GF-D8 (cell line): ENCODE results near the gene BCL2A1.
A peak's percentile ranks its signal among the peaks of the same experiment; 100 is the strongest.
"Not testable (repeated sequence)": the region's sequence is repeated elsewhere in the genome, so short reads cannot be mapped to it uniquely, and the experiment has no call there.

Experiments used
- DNase-seq: peaks from one replicate; lab custom pipeline; 2025; lab: John Stamatoyannopoulos, UW

The BCL2A1 gene

DNA sequence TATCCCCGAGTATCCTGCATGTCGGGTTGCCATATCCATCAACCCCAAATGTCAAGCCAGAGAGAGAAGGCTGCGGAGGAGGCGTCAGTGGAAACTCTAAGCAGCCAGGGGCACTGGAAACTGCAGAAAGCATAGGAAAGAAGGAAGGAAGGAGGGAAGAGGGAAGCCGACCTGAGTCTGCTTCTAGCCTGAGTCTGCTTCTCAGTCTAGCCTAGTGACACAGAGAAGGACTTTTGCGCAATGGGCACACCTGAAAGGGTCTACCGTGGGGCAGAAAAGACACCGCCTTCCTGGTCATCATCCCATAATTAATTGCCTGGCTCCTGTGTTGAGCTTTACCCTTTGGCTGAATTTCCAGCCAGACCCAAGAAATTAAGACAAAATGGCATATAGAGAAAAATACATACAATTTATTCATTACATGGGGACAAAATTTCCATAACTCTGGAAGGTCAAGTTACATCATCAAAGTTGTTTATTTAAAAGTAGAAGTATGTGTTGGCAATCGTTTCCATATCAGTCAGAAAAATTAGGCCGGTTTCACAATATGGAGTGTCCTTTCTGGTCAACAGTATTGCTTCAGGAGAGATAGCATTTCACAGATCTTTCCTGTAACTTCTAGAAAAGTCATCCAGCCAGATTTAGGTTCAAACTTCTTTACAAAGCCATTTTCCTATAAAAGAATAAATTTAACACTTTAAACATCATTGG, 10.3 kb downstream of the BCL2A1 start:
- DNase-seq, result no peak

DNA sequence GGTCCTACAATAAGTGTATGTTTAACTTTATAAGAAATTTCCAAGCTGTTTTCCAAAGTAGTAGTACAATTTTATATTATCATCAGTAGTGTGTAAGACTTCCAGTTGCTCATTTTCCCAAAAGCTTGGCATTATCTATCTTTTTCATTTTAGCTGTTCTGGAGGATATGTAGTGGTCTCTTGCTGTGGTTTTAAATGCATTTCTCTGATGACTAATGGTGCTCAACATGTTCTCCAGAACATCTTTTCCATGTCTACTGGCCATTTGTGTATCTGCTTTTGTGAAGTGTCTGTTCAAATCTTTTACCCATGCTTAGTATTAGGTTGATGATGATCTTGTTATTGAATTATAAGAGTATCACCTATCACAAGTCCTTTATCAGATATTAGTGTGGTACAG, 13.3 kb downstream of the BCL2A1 start:
- DNase-seq, result no peak

DNA sequence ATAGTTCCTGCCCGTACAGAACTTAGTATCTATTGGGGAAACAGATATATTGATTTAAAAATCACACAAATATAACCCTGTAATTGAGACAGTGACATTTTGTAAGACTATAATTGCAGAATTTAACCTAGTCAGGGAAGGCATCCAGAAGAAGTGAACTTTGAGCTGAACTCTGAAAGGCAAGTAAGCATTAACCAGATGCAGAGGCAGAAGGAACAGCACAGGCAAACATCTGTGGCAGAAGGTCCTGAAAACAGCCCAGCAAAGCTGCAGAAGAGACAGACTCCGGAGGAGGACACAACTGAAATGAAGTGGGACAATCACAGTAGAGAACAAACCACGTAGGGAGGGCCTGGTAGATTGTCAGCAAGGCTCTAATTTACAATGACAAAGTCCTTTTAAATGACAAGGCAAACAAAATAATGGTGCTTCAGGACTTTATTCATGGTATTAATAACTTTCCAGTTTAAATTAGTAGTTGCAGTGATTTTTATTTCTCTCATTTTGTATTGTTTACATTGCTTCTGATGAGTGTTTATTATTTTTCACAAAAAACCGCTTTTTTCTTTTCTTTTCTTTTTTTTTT, 14.5 kb downstream of the BCL2A1 start:
- no peak for DNase-seq

DNA sequence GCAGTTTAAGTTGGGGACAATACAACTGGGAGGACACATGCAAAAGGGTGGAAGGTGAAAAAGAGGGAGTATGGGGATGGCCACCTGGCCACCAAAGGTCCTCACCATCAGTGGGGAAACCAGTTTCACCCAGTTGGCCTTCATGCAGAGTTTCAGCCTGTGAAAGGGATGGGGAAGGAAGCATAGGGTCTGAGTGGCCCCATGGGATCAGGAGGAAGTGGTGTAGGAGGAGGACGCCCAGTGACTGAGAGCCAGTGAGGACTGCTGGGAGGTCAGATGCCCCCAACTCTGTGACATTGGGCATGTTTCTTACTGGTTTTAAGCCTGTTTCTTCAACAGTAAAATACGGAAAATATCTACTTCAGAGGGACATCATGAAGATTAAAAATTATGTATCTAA, 16.3 kb downstream of the BCL2A1 start:
- peak; percentile 66 for DNase-seq

DNA sequence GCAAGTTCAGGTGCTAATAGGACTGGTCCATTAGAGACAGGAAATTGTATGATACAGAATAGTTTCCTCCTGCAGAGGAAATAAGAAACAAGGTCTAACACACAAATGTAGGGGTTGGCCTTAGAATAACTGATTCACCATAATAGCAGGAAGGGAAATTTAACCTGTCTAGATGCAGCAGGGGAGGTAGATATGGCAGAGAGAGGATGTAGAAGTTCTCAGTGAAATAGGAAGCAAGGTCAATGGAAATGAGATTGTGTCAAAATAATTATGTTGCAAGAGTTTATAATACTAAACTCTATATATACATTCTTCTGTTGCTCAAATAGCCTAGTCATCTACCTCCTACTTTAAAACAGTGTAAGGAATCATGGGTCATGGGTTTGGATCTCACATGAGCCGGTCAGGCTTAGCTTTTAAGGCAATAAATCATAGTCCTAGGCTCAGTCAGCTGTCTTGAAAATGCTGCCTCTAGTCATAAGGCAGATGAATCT, 17.0 kb downstream of the BCL2A1 start:
- peak; percentile 42 for DNase-seq

DNA sequence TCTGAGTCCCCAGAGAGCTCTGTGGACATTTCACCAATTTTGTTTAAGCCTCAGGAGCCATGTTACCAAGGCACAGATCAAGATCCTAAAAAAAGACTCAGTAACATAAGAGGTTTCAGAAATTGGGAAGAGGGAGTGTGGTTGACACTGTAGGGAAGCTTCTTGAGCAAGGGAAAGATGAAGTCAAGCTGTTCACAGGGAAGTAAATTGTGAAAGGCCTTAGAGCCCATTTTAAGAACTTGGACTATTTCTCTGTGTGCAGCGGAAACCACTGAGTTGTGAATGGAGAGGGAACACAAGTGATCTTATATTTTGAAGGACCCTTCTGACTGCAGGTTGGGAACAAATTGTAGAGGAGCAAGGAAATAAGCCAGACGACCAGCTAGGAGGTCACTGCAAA, 18.7 kb downstream of the BCL2A1 start:
- DNase-seq, result no peak

DNA sequence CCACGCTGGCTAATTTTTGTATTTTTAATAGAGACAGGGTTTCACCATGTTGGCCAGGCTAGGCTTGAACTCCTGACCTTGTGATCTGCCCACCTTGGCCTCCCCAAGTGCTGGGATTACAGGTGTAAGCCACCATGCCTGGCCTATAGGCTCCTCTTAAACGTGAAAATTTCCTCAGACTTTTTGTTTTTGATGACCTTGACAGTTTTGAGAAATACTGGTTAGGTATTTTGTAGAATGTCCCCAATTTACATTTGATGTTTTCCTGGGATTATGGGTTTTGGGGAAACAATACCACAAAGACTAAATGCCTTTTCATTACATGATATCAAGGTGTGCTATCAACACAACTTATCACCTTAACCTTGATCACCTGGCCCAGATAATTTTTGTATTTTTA, 20.7 kb downstream of the BCL2A1 start:
- DNase-seq, result no peak

DNA sequence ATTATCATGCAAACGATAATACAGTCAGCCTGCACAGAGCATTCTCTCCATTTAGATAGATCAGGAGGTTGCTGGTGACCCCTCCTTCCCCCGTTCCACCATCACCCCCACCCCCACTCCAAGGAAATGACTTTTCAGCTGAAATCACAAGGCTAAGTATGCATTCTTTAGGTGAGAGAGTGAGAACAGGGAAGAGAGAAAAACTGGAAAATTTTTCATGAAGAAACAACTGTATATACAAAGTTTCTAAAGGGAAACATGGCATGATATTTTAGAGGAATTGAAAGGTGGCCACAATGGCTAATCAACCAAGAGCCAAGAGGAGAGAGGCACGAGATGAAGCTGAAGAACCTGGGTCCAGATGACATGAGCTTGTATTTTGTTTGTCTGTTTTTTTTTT, 22.2 kb downstream of the BCL2A1 start:
- DNase-seq, result no peak

DNA sequence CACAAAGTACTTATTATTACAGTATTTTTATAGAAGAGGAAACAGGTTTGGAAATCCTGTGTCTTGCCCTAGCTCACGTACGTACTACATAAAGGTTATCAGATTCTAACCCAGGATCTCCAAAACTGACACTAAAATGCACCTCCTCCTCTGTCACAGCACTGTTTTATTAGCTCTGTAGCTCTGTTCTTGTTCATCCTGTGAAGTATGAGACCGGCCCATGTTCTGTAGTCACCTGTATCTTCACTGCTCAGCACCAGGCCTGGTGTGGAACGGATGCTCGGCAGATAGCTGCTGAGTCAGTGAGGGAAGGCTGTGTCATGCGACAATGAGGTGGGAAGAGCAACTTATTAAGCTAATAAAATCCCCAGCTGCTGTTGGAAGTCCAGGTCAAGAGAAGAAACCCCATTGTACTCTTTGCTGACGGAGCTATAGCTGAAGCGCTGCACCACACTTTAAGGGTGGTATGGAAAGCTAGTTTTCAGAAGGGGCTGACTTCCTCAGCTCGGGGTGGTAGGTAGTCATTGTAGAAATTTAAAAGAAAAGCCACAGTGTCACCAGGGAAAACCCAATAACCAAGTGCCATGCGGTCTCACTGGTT, 22.8 kb downstream of the BCL2A1 start:
- peak; percentile 32 for DNase-seq

DNA sequence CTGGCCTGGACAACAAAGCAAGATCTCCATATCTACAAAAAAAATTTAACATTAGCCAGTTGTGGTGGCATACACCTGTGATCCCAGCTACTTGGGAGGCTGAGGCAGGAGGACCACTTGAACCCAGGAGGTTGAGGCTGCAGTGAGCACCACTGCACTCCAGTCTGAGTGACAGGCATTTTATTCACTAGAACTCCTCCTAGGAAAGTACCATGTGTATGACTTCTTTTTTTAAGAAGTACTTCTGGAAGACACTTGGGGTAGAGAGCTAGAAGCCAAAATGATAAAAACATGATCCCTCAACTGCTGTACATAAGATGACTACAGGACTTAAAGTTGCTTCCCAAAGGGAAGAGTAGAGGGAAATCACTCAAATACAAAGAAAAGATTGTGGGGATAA, 24.0 kb downstream of the BCL2A1 start:
- no peak for DNase-seq

DNA sequence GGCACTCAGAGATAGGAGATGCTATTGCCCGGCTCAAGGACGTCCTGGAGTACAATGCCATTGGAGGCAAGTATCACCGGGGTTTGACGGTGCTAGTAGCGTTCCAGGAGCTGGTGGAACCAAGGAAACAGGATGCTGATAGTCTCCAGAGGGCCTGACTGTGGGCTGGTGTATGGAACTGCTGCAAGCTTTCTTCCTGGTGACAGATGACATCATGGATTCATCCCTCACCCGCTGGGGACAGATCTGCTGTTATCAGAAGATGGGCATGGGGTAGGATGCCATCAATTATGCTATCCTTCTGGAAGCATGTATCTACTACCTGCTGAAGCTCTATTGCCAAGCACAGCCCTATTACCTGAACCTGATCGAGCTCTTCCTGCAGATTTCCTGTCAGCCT, 26.4 kb downstream of the BCL2A1 start:
- DNase-seq, result no peak

DNA sequence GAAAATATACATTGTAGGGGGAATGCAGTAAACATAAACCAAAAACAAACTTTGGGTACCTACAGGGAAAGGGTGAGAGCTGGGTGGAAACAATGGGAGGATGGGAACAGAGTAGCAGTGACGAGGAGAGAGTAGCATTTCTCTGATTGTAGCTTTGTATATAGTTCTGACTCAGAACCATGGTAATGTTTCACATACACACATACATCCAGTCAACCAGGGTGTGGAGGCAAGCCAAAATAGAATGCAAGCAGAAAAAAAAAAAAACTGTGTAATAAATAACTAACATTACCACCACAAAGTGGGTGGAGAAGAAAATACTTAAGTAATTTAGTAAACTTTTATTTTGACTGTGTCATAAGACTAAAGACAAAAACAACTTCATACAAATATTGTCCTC, 27.2 kb downstream of the BCL2A1 start:
- no peak for DNase-seq

DNA sequence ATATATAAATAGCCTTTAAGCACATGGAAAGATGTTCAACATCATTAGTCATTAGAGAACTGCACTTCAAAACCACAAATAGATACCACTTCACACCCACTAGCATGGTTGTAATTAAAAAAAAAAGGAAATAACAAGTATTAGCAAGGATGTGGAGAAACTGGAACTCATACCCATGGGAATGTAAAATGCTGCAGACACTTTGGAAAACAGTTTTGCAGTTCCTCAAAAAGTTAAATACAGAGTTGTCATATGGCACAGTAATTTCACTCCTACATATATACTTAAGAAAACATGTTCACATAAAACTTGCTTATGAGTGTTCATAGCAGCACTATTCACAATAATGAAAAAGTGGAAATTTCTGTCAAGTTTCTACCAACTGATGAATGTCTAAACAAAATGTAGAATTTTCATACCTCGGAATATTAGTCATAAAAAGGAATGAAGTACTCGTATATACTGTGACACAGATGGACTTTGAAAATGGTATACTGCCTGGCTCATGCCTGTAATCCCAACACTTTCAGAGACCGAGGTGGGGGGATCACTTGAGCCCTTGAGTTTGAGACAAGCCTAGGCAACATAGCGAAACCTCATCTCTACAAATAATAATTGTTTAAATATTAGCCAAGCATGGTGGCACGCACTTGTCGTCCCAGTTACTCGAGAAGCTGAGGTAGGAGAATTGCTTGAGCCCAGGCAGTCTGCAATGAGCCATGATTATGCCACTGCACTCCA, 28.1 kb downstream of the BCL2A1 start:
- DNase-seq, result no peak

DNA sequence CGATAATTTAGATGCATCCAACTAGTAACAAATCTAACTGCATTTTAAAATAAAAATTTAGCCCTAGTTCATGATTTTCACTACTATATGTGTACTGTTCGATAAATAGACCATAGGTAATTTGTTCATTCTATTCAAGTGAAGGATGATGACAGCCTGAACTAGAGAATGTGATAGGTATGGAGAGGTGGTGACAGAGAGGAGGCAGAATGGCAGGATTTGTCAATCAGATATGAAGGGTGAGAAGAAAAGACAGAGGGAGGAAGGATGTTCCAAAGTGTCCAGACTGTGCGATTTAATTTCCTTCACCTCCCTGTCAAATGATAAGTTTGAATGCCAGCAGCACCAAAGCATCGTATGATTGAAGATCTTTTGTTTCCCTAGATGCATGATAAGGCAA, 31.6 kb downstream of the BCL2A1 start:
- no peak for DNase-seq

DNA sequence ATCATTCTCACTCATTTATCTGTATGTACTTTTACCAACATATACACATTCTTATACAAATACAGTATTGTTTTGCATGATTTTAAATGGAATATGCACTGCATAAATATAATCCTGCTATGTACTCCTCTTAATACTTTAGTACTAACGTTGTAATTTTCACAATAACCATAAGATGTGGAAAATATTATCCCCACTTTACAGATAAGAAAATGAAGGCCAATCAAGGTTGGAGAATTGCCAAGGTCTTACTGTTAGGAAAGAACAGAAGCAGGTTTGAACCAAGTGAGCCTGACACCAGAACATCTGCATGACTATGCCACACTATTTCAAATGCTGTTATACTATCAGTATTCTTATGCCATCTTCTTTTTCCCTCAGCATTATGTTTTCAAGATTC, 32.9 kb downstream of the BCL2A1 start:
- DNase-seq, result no peak

DNA sequence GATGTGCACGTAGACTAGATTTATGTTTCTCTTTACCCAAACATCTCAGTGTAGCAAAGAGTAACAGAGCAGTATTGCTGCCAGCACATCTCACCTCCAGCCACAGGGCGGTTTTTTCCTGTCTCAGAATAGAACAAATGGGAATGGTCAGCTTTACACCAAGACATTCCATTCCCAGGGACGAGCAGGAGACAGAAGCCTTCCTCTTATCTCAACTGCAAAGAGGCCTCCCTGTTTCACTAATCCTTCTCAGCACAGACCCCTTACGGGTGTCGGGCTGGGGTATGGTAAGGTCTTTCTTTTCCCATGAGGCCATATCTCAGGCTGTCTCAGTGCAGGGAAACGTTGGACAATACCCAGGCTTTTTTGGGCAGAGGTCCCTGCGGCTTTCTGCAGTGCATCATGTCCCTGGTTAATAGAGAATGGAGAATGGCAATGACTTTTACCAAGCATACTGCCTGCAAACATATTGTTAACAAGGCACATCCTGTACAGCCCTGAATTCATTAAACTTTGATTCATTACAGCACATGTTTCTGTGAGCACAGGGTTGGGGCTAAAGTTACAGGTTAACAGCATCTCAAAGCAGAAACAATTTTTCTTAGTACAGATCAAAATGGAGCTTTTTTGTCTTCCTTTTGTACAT, 35.3 kb downstream of the BCL2A1 start:
- DNase-seq, result not testable (repeated sequence)

DNA sequence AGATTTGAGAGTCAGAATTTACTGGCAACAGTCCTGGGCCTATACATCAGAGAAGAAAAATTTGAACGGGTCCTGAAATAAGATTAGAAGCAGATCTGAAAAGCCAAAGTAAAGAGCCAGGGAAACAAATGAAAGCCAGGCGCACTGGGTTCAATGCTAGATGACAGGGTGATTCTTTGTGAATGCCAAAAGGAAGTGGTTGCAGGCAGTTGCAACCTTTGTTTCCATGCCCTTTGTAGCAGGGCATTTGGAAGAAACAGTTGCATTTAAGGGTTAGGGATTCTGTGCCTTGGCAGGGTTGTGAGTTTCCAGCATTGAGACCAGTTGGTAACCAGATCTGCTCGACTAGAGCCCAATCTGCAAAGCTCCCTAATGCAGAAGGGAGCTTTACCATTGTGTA, 37.8 kb downstream of the BCL2A1 start:
- no peak for DNase-seq

DNA sequence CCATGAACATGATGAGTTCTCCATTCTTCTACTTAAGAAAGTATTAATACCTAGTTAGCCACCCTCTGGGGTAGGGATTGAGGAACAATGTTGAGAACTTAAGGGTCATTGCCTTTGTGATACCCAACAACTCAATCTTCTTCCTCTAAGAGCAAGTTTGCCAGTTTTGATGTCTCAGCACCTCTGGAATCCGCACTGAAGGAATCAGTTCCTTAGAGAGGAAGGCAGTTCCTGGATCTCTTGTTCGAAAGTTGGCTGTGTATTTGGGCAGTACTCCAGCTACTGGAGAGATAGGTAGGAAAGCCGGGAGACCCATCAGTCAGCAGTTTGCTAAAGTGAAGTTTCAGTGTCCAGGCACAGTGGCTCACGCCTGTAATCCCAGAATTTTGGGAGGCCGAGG, 38.5 kb downstream of the BCL2A1 start:
- DNase-seq, result no peak

DNA sequence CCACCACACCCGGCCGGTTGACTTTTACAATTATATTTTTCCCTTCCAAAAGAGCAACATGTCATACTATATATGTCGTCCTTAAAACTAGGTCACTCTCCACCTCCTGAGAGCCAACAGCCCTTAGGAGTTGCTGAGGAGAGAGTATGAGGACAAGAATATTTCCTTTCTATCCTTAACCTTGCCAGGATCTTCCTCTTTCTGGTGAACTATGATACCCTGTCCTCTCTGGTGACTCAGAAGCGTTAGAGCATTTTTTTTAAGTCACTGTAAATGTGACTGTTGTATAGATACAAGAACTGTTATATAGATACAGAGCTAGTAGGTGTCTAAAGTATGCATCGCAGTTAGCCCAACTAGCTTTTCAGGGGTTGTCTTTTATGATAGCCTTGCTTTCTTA, 40.5 kb downstream of the BCL2A1 start:
- no peak for DNase-seq

DNA sequence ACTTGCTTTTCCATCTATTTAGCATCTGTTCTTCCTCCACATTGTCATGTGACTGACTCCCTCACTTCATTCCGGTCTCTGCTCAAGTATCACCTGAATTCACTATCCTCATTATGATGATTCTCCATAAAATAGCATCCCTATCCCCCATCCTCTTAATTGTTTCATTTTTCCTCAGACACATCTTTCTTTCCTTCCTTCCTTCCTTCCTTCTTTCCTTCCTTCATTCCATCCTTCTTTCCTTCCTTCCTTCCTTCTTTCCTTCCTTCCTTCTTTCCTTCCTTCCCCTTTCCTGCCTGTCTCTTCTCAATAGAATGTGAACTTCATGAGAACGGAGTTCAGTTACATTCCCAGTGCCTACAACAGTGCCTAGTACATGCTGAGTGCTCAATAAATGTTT, 41.6 kb downstream of the BCL2A1 start:
- DNase-seq, result no peak

DNA sequence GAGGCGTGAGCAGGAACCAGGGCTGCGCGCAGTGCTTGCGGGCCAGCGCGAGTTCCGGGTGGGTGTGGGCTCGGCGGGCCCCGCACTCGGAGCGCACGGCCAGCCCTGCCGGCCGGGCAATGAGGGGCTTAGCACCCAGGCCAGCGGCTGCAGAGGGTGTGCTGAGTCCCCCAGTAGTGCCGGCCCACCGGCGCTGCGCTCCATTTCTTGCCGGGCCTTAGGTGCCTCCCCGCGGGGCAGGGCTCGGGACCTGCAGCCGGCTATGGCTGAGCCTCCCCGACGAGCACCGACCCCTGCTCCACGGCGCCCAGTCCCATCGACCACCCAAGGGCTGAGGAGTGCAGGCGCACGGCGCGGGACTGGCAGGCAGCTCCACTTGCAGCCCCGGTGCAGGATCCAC, 44.9 kb downstream of the BCL2A1 start:
- not testable (repeated sequence) for DNase-seq

DNA sequence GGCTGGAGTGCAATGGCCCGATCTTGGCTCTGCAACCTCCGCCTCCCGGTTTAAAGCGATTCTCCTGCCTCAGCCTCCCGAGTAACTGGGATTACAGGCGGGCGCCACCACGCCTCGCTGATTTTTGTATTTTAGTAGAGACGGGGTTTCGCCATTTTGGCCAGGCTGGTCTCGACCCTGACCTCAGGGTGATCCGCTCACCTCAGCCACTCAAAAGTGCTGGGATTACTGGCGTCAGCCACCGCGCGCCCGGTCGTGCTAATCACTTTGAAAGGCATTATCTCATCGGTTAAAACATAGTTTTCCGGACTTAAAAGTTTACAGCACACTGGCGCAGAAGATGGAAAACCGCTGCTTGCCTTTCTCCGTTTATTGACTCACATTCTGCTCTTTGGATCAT, 46.6 kb downstream of the BCL2A1 start:
- no peak for DNase-seq
